ENCODE data around the gene ACSM6.

DNA sequence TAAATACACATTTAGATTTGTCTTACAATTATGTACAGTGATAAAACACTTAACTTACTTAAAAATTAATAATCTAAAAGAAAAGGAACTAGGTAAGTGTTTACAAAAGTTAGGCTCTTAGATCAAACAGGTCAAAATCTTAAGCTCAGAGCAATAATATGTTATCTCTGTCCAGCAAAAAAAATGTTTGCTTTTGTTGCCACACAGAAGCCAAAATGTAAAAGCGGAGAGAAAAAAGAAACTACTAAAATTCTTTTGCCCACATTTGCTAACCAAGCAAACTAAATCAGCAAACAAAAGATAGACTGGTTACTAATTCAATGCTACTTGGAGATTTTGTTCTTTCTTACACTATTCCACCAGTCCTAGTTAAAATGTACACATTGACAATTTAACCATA is 15.2 kb upstream of the ACSM6 start:
- TF ChIP-seq, protein P1, sequence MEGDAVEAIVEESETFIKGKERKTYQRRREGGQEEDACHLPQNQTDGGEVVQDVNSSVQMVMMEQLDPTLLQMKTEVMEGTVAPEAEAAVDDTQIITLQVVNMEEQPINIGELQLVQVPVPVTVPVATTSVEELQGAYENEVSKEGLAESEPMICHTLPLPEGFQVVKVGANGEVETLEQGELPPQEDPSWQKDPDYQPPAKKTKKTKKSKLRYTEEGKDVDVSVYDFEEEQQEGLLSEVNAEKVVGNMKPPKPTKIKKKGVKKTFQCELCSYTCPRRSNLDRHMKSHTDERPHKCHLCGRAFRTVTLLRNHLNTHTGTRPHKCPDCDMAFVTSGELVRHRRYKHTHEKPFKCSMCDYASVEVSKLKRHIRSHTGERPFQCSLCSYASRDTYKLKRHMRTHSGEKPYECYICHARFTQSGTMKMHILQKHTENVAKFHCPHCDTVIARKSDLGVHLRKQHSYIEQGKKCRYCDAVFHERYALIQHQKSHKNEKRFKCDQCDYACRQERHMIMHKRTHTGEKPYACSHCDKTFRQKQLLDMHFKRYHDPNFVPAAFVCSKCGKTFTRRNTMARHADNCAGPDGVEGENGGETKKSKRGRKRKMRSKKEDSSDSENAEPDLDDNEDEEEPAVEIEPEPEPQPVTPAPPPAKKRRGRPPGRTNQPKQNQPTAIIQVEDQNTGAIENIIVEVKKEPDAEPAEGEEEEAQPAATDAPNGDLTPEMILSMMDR (conservative IDR thresholded peaks at IDR 0.05 in 1 of 2, IDR thresholded peaks at IDR 0.05 in 1 of 2; ENCODE audit: low read depth in 1 of 2, low read length in 2 of 2), result no peak
- TF ChIP-seq EZH2 (IDR thresholded peaks at IDR 0.05; ENCODE audit: low read length, missing control alignments), result no peak
